H1 (cell line): ENCODE measurements around the gene COL12A1. TPM values are rescaled to one million over a fixed set of nuclear protein-coding genes. Genes with fewer than 3 reads are reported as not detected.

Source experiments
- CTCF ChIA-PET: fragments of 300-600 bp; sonication (Branson Sonifier 250); formaldehyde crosslinking; loops from one replicate; lab custom pipeline; 2021; ENCODE audit not compliant: partially characterized antibody; lab: Charles Lee
- POLR2A ChIA-PET: fragments of 300-600 bp; sonication (Branson Sonifier 250); formaldehyde crosslinking; loops from one replicate; lab custom pipeline; 2021; ENCODE audit warnings: inconsistent platforms; ENCODE audit not compliant: partially characterized antibody; lab: Charles Lee
- DNase-seq, 2 experiments: peaks; one replicate each; pipeline versions ENCODE4 v3.0.0 to v3.0.0-alpha.2; 2010 to 2022; ENCODE audit warnings: low spot score in 2 of 2, low read depth in 1 of 2, mixed read lengths in 1 of 2
- FAIRE-seq: peaks from 2 replicates; lab custom pipeline; 2011; peaks lifted over from hg19 to GRCh38; lab: Jason Lieb, UNC
- H2AFZ ChIP-seq: 2 replicates; pipeline ENCODE4 v1.8.1; 2012; ENCODE audit warnings: low read length, inconsistent platforms
- H2AK5ac ChIP-seq: 2 replicates; pipeline ENCODE4 v1.6.1; 2013; ENCODE audit warnings: low read depth, low read length
- H2BK120ac ChIP-seq: replicated peaks from 2 replicates; pipeline ENCODE3; 2013; ENCODE audit warnings: low read depth, low read length, inconsistent platforms
- H2BK12ac ChIP-seq: 2 replicates; pipeline ENCODE4 v1.6.1; 2013; ENCODE audit warnings: low read depth, low read length
- H2BK15ac ChIP-seq: 2 replicates; pipeline ENCODE4 v1.6.1; 2013; ENCODE audit warnings: low read length
- H2BK20ac ChIP-seq: 2 replicates; pipeline ENCODE4 v1.6.1; 2013; ENCODE audit warnings: low read length
- H2BK5ac ChIP-seq: 2 replicates; pipeline ENCODE4 v1.6.1; 2013; ENCODE audit warnings: low read depth, low read length
- H3K14ac ChIP-seq: 2 replicates; pipeline ENCODE4 v1.6.1; 2013; ENCODE audit warnings: inconsistent platforms; ENCODE audit not compliant: insufficient read length
- H3K18ac ChIP-seq: 2 replicates; pipeline ENCODE4 v1.6.1; 2013; ENCODE audit warnings: low read length; ENCODE audit errors: extremely low read depth
- H3K23ac ChIP-seq: 2 replicates; pipeline ENCODE4 v1.6.1; 2013; ENCODE audit warnings: inconsistent platforms; ENCODE audit not compliant: insufficient read length
- H3K23me2 ChIP-seq: 2 replicates; pipeline ENCODE4 v1.6.1; 2013; ENCODE audit warnings: low read depth, low read length
- H3K27ac ChIP-seq: 2 replicates; pipeline ENCODE4 v1.6.1; 2011; ENCODE audit warnings: low read depth, low read length, inconsistent platforms
- H3K27me3 ChIP-seq, 4 experiments: replicated peaks in 1 of 4; 1 replicate in 1 of 4; 2 replicates in 3 of 4; pipeline versions ENCODE4 v1.6.1 to v1.8.1; 2011 to 2013; ENCODE audit warnings: low read length in 3 of 4, mild to moderate bottlenecking in 3 of 4, inconsistent platforms in 2 of 4, mixed read lengths in 2 of 4, moderate library complexity in 1 of 4; ENCODE audit not compliant: control insufficient read depth in 3 of 4, insufficient read depth in 3 of 4; ENCODE audit errors: extremely low read depth in 1 of 4
- H3K36me3 ChIP-seq, 4 experiments: 2 replicates each; pipeline versions ENCODE4 v1.6.1 to v1.8.1; 2011 to 2013; ENCODE audit warnings: mild to moderate bottlenecking in 4 of 4, low read length in 3 of 4, moderate library complexity in 2 of 4, control low read depth in 1 of 4, inconsistent platforms in 1 of 4; ENCODE audit not compliant: insufficient read depth in 4 of 4, control insufficient read depth in 2 of 4
- H3K4ac ChIP-seq: replicated peaks from 2 replicates; pipeline ENCODE3; 2013; ENCODE audit warnings: low read length, low read depth, mixed read lengths, inconsistent platforms; ENCODE audit not compliant: insufficient read length
- H3K4me1 ChIP-seq, 4 experiments: replicated peaks in 1 of 4; 1 replicate in 1 of 4; 2 replicates in 3 of 4; pipeline versions ENCODE4 v1.6.1 to v1.8.1; 2011 to 2013; ENCODE audit warnings: low read length in 3 of 4, inconsistent platforms in 2 of 4, mixed read lengths in 1 of 4; ENCODE audit not compliant: insufficient read depth in 4 of 4, control insufficient read depth in 3 of 4
- H3K4me2 ChIP-seq, 2 experiments: 2 replicates each; pipeline versions ENCODE4 v1.6.1 to v1.8.1; 2011 to 2013; ENCODE audit warnings: low read depth in 2 of 2, low read length in 2 of 2, control low read depth in 1 of 2, inconsistent platforms in 1 of 2, mild to moderate bottlenecking in 1 of 2; ENCODE audit not compliant: insufficient read depth in 1 of 2
- H3K4me3 ChIP-seq, 4 experiments: fragments of 200-600, 300-600 bp in 1 of 4; sonication (generic), shearing (Covaris generic), sonication (Bioruptor Twin) in 1 of 4; 2 replicates each; pipeline versions ENCODE4 v1.5.1 to v1.8.1; 2011 to 2016; ENCODE audit warnings: low read length in 4 of 4, low read depth in 3 of 4, control low read depth in 2 of 4, inconsistent platforms in 2 of 4, mild to moderate bottlenecking in 2 of 4, mixed read lengths in 1 of 4, moderate library complexity in 1 of 4; ENCODE audit not compliant: insufficient read depth in 2 of 4; ENCODE audit errors: extremely low read depth in 1 of 4
- H3K56ac ChIP-seq: replicated peaks from 2 replicates; pipeline ENCODE3; 2013; ENCODE audit warnings: low read depth, mild to moderate bottlenecking, mixed read lengths, low read length, inconsistent platforms; ENCODE audit not compliant: insufficient read length
- H3K79me1 ChIP-seq: 2 replicates; pipeline ENCODE4 v1.6.1; 2013; ENCODE audit warnings: low read depth, low read length, control low read depth
- H3K79me2 ChIP-seq, 2 experiments: 2 replicates each; pipeline versions ENCODE4 v1.6.1 to v1.8.1; 2012 to 2013; ENCODE audit warnings: low read length in 2 of 2, mild to moderate bottlenecking in 2 of 2, inconsistent platforms in 1 of 2; ENCODE audit not compliant: insufficient read depth in 2 of 2, control insufficient read depth in 1 of 2
- H3K9ac ChIP-seq, 4 experiments: replicated peaks in 1 of 4; 1 replicate in 1 of 4; 2 replicates in 3 of 4; pipeline versions ENCODE4 v1.6.1 to v1.8.1; 2011 to 2013; ENCODE audit warnings: low read depth in 3 of 4, low read length in 3 of 4, control low read depth in 2 of 4, mild to moderate bottlenecking in 2 of 4, moderate library complexity in 2 of 4, inconsistent platforms in 1 of 4; ENCODE audit errors: extremely low read depth in 1 of 4
- H3K9me3 ChIP-seq, 2 experiments: 2 replicates each; pipeline versions ENCODE4 v1.6.1 to v1.8.1; 2012 to 2013; ENCODE audit warnings: mild to moderate bottlenecking in 2 of 2, moderate library complexity in 2 of 2, control low read depth in 1 of 2, inconsistent platforms in 1 of 2, low read depth in 1 of 2, low read length in 1 of 2, mixed read lengths in 1 of 2; ENCODE audit not compliant: insufficient read depth in 2 of 2
- H4K20me1 ChIP-seq, 2 experiments: replicated peaks in 1 of 2; 2 replicates each; pipeline versions ENCODE3 to v1.8.1; 2011 to 2013; ENCODE audit warnings: inconsistent platforms in 2 of 2, low read length in 2 of 2, mild to moderate bottlenecking in 1 of 2; ENCODE audit not compliant: insufficient read depth in 2 of 2, control insufficient read depth in 1 of 2
- H4K5ac ChIP-seq: 2 replicates; pipeline ENCODE4 v1.6.1; 2013; ENCODE audit warnings: low read length, low read depth, mixed read lengths, inconsistent platforms; ENCODE audit not compliant: insufficient read length
- H4K8ac ChIP-seq: 2 replicates; pipeline ENCODE4 v1.8.0; 2013; ENCODE audit warnings: mild to moderate bottlenecking, moderate library complexity, low read length, inconsistent platforms; ENCODE audit not compliant: insufficient read depth; ENCODE audit errors: extremely low read depth
- H4K91ac ChIP-seq: replicated peaks from 2 replicates; pipeline ENCODE3; 2013; ENCODE audit warnings: low read length, mixed read lengths, inconsistent platforms; ENCODE audit not compliant: insufficient read length
- CREB1 ChIP-seq: IDR thresholded peaks from 2 replicates; pipeline ENCODE4 v1.6.1; 2012; ENCODE audit warnings: inconsistent platforms
- CTCF ChIP-seq, 3 experiments: IDR thresholded peaks; 1 replicate in 2 of 3; 2 replicates in 1 of 3; pipeline versions ENCODE4 v1.5.1 to v1.6.1; 2011; ENCODE audit warnings: low read length in 3 of 3, mild to moderate bottlenecking in 3 of 3, inconsistent platforms in 2 of 3, low read depth in 1 of 3, moderate library complexity in 1 of 3; ENCODE audit not compliant: insufficient read depth in 1 of 3; ENCODE audit errors: control extremely low read depth in 1 of 3
- GABPA ChIP-seq: IDR thresholded peaks from 2 replicates; pipeline ENCODE4 v1.6.1; 2011; ENCODE audit warnings: mild to moderate bottlenecking, low read length, moderate library complexity, borderline replicate concordance; ENCODE audit not compliant: insufficient read depth
- NANOG ChIP-seq: IDR thresholded peaks from 2 replicates; pipeline ENCODE4 v1.6.1; 2011; ENCODE audit warnings: low read length, low read depth, mild to moderate bottlenecking, inconsistent platforms; ENCODE audit not compliant: insufficient read depth, poor library complexity, severe bottlenecking
- SIN3A ChIP-seq, 2 experiments: IDR thresholded peaks in 1 of 2; conservative IDR thresholded peaks in 1 of 2; 2 replicates each; pipeline ENCODE4 v1.6.1; 2011 to 2012; ENCODE audit warnings: low read length in 2 of 2, improper control_type of control experiment in 1 of 2, low read depth in 1 of 2, mild to moderate bottlenecking in 1 of 2
- SP4 ChIP-seq: IDR thresholded peaks from 2 replicates; pipeline ENCODE4 v1.6.1; 2012; ENCODE audit warnings: low read length, inconsistent platforms
- SUZ12 ChIP-seq: fragments of 200-600 bp; sonication (generic); IDR thresholded peaks from 2 replicates; pipeline ENCODE4 v1.6.1; 2012; ENCODE audit warnings: mild to moderate bottlenecking, inconsistent platforms, low read length, moderate library complexity, mixed read lengths
- WGBS, 2 experiments: shearing (Covaris generic) in 1 of 2; methylation state at CpG; one replicate each; pipeline versions ENCODE4 v1.1.6 to v1.1.7; 2013 to 2015; ENCODE audit warnings: low lambda C conversion rate in 2 of 2, mixed read lengths in 2 of 2, inconsistent platforms in 1 of 2, low coverage in 1 of 2, missing lambda C conversion rate in 1 of 2; ENCODE audit not compliant: insufficient replicate concordance in 2 of 2, insufficient coverage in 1 of 2, insufficient read length in 1 of 2; ENCODE audit errors: extremely low coverage in 1 of 2, missing lambda C conversion rate in 1 of 2; 5-methylcytosine and 5-hydroxymethylcytosine counted together
- polyA plus RNA-seq, 7 experiments: library from polyadenylated mRNA; depleted of rRNA in 3 of 7; stranded (reverse) in 5 of 7; unstranded in 2 of 7; fragments of >200 nt in 5 of 7; fragments of 200-250 nt in 2 of 7; gene quantifications; 1 replicate in 5 of 7; 2 replicates in 1 of 7; 4 replicates in 1 of 7; pipeline versions ENCODE4 v1.2.1 to v1.2.3, GENCODE V29; 2011 to 2013; ENCODE audit warnings: missing spikeins in 2 of 7, mixed read lengths in 2 of 7
- total RNA-seq: library from RNA; stranded (reverse); fragmentation: NEBNext Ultra II Directional; extraction: Animal tissue kit (Norgen Biotek cat#: 25700); gene quantifications from 2 replicates; pipeline ENCODE4 v1.2.1, GENCODE V29; 2021

The COL12A1 gene
- total and polyA plus RNA-seq, 2 of the 8 experiments (the other 6 are each of a cell fraction or from before 2014, with no cell fraction given), result 1.4 to 4.7 TPM

- Histone ChIP-seq H2BK120ac (no peak overlapping the region), H4K8ac (no peak overlapping the region), H3K27me3 (no peaks in the 10 kb centered on the region), H3K23ac (no peak overlapping the region), H2BK20ac (no peak overlapping the region), H4K91ac (no peak overlapping the region), H3K79me2 (no peaks in the 10 kb centered on the region), H2AK5ac (no peak overlapping the region), H3K4me2 (no peak overlapping the region), H2BK5ac (no peak overlapping the region), H3K23me2 (no peaks in the 10 kb centered on the region; the same call in 1 of the 2 replicates), H3K4ac (no peak overlapping the region), H3K27ac (no peak overlapping the region), H4K20me1 (no peaks in the 10 kb centered on the region), H2AFZ (no peak overlapping the region), H3K79me1 (no peaks in the 10 kb centered on the region), H3K9ac (no peak overlapping the region), H2BK12ac (no peak overlapping the region), H3K14ac (no peak overlapping the region), H3K36me3 (no peaks in the 10 kb centered on the region), H3K9me3 (no peaks in the 10 kb centered on the region), H2BK15ac (no peak overlapping the region), H3K18ac (no peak overlapping the region), H3K4me1 (no peaks in the 10 kb centered on the region), H4K5ac (no peak overlapping the region), H3K56ac (no peak overlapping the region), H3K4me3 (no peak overlapping the region)
- TF ChIP-seq CREB1, result no peak
- TF ChIP-seq SIN3A (conservative IDR thresholded peaks at IDR 0.05 in 1 of 2, IDR thresholded peaks at IDR 0.05 in 1 of 2; ENCODE audit: low read depth in 1 of 2, low read length in 2 of 2), result no peak
- TF ChIP-seq GABPA, result no peak
- TF ChIP-seq SP4, result no peak
- no peak for TF ChIP-seq SUZ12
- TF ChIP-seq NANOG, result no peak
- no peak for TF ChIP-seq CTCF (IDR thresholded peaks at IDR 0.05; ENCODE audit: control extremely low read depth in 1 of 3, insufficient read depth in 1 of 3, low read depth in 1 of 3, low read length in 3 of 3)
- ChIA-PET POLR2A (no interaction called here), CTCF (interaction anchor here (1.3 kb wide), 1 partner anchor 23 kb away, joined by 4 read pairs; no protein-coding TSS in a partner anchor)
- WGBS, 2 experiments, result 65% methylated on average over 1 of the region's 1 CpG; no CpG with 5 or more reads in 1 of the 2 experiments
- DNase-seq (no peak), FAIRE-seq (no peak)
Observed at GRCh38 chr6:75178757-75179156, 27.1 kb downstream of the COL12A1 start.
